Measurements from ENCODE around the gene ANKRD39. TPM values are rescaled to one million over a fixed set of nuclear protein-coding genes. Genes with fewer than 3 reads are reported as not detected.
A peak's percentile ranks its signal among the peaks of the same experiment; 100 is the strongest.

ANKRD39 gene
- total and polyA plus RNA-seq, 2 of the 8 experiments (the other 6 are each of a cell fraction or from before 2014, with no cell fraction given), result 18.5 to 21.3 TPM

DNA sequence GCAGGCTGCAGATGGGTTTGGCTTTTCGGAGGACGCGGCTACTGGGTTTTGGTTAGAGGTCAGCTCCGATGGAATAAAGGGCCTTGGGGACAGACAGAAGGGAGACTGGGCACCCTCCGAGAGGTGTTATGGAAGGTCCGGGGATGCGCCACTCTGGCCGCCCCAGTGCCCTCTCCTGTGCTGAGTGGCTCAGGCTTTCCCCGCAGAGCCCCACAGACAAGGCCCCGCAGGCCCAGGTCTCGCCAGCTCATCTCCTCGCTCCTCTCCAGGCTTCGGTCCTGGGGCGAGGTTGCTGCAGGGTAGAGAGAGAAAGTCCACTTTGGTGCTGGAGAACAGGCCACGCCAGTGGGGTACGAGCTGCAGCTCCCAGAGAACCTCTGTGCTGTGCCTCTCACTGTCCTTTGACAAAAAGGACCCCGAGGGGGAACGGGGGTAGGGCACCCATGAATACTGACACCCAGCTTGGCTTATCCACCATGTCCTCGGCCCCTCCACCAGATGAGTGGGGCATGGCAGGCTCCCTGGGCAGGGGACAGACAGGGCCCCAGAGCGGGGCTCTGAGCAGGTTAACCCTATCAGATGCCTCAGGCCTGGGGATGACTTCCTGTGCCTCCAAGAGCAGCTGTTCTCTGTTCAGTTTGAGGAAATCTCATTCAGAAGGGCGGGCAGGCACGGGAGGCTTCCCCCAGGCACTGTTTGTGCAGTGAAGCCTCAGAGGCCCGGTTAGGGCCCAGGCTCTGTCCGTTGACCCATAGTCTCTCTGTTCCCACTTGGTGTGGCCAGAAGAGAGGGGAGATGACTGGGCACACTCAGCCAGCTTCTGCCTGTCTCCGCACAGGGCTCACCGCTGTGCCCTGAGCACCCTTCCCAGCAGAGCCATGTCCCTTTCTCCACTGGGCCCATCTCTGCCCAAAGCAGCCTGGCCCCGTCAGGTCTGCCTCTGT lies 57.5 kb downstream of the ANKRD39 start:
- H3K4me1 ChIP-seq (replicated peaks in 1 of 4; ENCODE audit: control insufficient read depth in 3 of 4, insufficient read depth in 4 of 4, low read length in 3 of 4), result no peaks in the 10 kb centered on the region; a peak in 2 of 7 replicates
- CTCF ChIA-PET (ENCODE audit: partially characterized antibody), result interaction anchor here (0.7 to 5.0 kb wide), 32 partner anchors 8 to 250 kb away, joined by 3 to 46 read pairs (median 4); partner anchors contain the start of gene CNNM4
- WGBS, 2 experiments (ENCODE audit: extremely low coverage in 1 of 2, insufficient coverage in 1 of 2, insufficient read length in 1 of 2, insufficient replicate concordance in 2 of 2, low coverage in 1 of 2, low lambda C conversion rate in 2 of 2, missing lambda C conversion rate in 1 of 2), result 89% methylated on average over 25 of the region's 27 CpGs; no CpG with 5 or more reads in 1 of the 2 experiments
- H3K18ac ChIP-seq (ENCODE audit: extremely low read depth, low read length), result 0 out of 2 replicates have a peak overlapping the region, but pooled peaks have one; percentile 62
- no peak for DNase-seq (ENCODE audit: low read depth in 1 of 2, low spot score in 2 of 2)
- H2BK120ac ChIP-seq (replicated peaks; ENCODE audit: low read depth, low read length), result no peak overlapping the region
- peak overlapping the region; percentile 44; the same call in 1 of the 2 replicates for H2BK12ac ChIP-seq (ENCODE audit: low read depth, low read length)
- peak overlapping the region; percentile 84 for H2BK5ac ChIP-seq (ENCODE audit: low read depth, low read length)
- H3K36me3 ChIP-seq (ENCODE audit: control insufficient read depth in 2 of 4, insufficient read depth in 4 of 4, low read length in 3 of 4), result peaks cover 0 to 6% (median 5%) of the 10 kb centered on the region in 4 experiments; a peak in 3 of 8 replicates
- no peak for FAIRE-seq
- H3K9ac ChIP-seq (replicated peaks in 1 of 4; ENCODE audit: extremely low read depth in 1 of 4, low read depth in 3 of 4, low read length in 3 of 4), result no peak overlapping the region
- H3K23me2 ChIP-seq (ENCODE audit: low read depth, low read length), result peaks cover 7% of the 10 kb centered on the region; the same call in 1 of the 2 replicates
- no peaks in the 10 kb centered on the region for H3K27me3 ChIP-seq (replicated peaks in 1 of 4; ENCODE audit: control insufficient read depth in 3 of 4, extremely low read depth in 1 of 4, insufficient read depth in 3 of 4, low read length in 3 of 4)
- H4K5ac ChIP-seq (ENCODE audit: insufficient read length, low read depth, low read length), result peak overlapping the region; percentile 60
- H3K4me2 ChIP-seq (ENCODE audit: insufficient read depth in 1 of 2, low read depth in 2 of 2, low read length in 2 of 2), result no peak overlapping the region
- H3K14ac ChIP-seq (ENCODE audit: insufficient read length), result no peak overlapping the region
- no peak overlapping the region for H2AK5ac ChIP-seq (ENCODE audit: low read depth, low read length)
- H3K79me1 ChIP-seq (ENCODE audit: low read depth, low read length), result no peaks in the 10 kb centered on the region
- no peaks in the 10 kb centered on the region for H3K9me3 ChIP-seq (ENCODE audit: insufficient read depth in 2 of 2, low read depth in 1 of 2, low read length in 1 of 2)
- H3K27ac ChIP-seq (ENCODE audit: low read depth, low read length), result no peak overlapping the region
- peak overlapping the region; percentile 79 for H3K4ac ChIP-seq (replicated peaks; ENCODE audit: insufficient read length, low read depth, low read length)
- H2BK20ac ChIP-seq (ENCODE audit: low read length), result no peak overlapping the region
- POLR2A ChIA-PET (ENCODE audit: partially characterized antibody), result interaction anchor here (0.6 to 1.8 kb wide), 5 partner anchors 9 to 209 kb away, joined by 3 to 8 read pairs (median 4); no protein-coding TSS in a partner anchor
- H3K4me3 ChIP-seq (ENCODE audit: extremely low read depth in 1 of 4, insufficient read depth in 2 of 4, low read depth in 3 of 4, low read length in 4 of 4), result no peak overlapping the region
- H2AFZ ChIP-seq (ENCODE audit: low read length), result no peak overlapping the region
- H4K91ac ChIP-seq (replicated peaks; ENCODE audit: insufficient read length, low read length), result peak overlapping the region; percentile 39
- H2BK15ac ChIP-seq (ENCODE audit: low read length), result peak overlapping the region; percentile 5; the same call in 1 of the 2 replicates
- peaks cover 0 to 5% of the 10 kb centered on the region in 2 experiments for H4K20me1 ChIP-seq (replicated peaks in 1 of 2; ENCODE audit: control insufficient read depth in 1 of 2, insufficient read depth in 2 of 2, low read length in 2 of 2)
- no peaks in the 10 kb centered on the region for H3K79me2 ChIP-seq (ENCODE audit: control insufficient read depth in 1 of 2, insufficient read depth in 2 of 2, low read length in 2 of 2)
- no peak overlapping the region for H3K56ac ChIP-seq (replicated peaks; ENCODE audit: insufficient read length, low read depth, low read length)
- no peak overlapping the region for H3K23ac ChIP-seq (ENCODE audit: insufficient read length)
- no peak overlapping the region for H4K8ac ChIP-seq (ENCODE audit: extremely low read depth, insufficient read depth, low read length)
- TF ChIP-seq RNF2 (IDR thresholded peaks at IDR 0.05; ENCODE audit: borderline replicate concordance, low read depth, low read length, missing control alignments, poor library complexity, severe bottlenecking) (no peak), TAF7 (optimal IDR thresholded peaks at IDR 0.05; ENCODE audit: borderline replicate concordance, low read depth, low read length) (no peak), TEAD4 (IDR thresholded peaks at IDR 0.05; ENCODE audit: low read depth, low read length) (no peak), NRF1 (IDR thresholded peaks at IDR 0.05; ENCODE audit: low read depth, low read length) (no peak), BRCA1 (IDR thresholded peaks at IDR 0.05; ENCODE audit: low read depth, low read length) (no peak)
- TF ChIP-seq, protein P1, sequence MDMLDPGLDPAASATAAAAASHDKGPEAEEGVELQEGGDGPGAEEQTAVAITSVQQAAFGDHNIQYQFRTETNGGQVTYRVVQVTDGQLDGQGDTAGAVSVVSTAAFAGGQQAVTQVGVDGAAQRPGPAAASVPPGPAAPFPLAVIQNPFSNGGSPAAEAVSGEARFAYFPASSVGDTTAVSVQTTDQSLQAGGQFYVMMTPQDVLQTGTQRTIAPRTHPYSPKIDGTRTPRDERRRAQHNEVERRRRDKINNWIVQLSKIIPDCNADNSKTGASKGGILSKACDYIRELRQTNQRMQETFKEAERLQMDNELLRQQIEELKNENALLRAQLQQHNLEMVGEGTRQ (IDR thresholded peaks at IDR 0.05; ENCODE audit: low read length), result no peak
- TF ChIP-seq, protein P2, sequence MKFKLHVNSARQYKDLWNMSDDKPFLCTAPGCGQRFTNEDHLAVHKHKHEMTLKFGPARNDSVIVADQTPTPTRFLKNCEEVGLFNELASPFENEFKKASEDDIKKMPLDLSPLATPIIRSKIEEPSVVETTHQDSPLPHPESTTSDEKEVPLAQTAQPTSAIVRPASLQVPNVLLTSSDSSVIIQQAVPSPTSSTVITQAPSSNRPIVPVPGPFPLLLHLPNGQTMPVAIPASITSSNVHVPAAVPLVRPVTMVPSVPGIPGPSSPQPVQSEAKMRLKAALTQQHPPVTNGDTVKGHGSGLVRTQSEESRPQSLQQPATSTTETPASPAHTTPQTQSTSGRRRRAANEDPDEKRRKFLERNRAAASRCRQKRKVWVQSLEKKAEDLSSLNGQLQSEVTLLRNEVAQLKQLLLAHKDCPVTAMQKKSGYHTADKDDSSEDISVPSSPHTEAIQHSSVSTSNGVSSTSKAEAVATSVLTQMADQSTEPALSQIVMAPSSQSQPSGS (IDR thresholded peaks at IDR 0.05; ENCODE audit: low read length), result no peak

All from H1 (cell line).